HG02938 (cell line): ENCODE results near the gene CSDE1.
A peak's percentile ranks its signal among the peaks of the same experiment; 100 is the strongest.
"Not testable (repeated sequence)": the region's sequence is repeated elsewhere in the genome, so short reads cannot be mapped to it uniquely, and the experiment has no call there.

Experiments
- ATAC-seq: cut with Tn5 transposase; IDR thresholded peaks from one replicate; pipeline ENCODE4 v1.9.1; 2021; ENCODE audit warnings: mild to moderate bottlenecking, moderate library complexity; ENCODE audit not compliant: unreplicated experiment

CSDE1 gene

GRCh38 chr1:114757455-114758255 is at the start of gene CSDE1:
TSS of gene CSDE1 (minus strand) at chr1:114757984. CDS start at chr1:114739890, 18,094 bp downstream.
- ATAC-seq, result peak; percentile 78

- ATAC-seq, result not testable (repeated sequence)
These were observed 46.7 kb upstream of the CSDE1 start for GRCh38 chr1:114804449-114804848.

- peak; percentile 56 for ATAC-seq
These were observed 45.2 kb upstream of the CSDE1 start for GRCh38 chr1:114803001-114803400.

GRCh38 chr1:114794038-114794437 is 36.3 kb upstream of the CSDE1 start:
- no peak for ATAC-seq

- not testable (repeated sequence) for ATAC-seq
These were observed 32.8 kb upstream of the CSDE1 start for GRCh38 chr1:114790581-114790980.

- not testable (repeated sequence) for ATAC-seq
These were observed 28.7 kb upstream of the CSDE1 start for GRCh38 chr1:114786440-114786839.

- no peak for ATAC-seq
These were observed 24.7 kb upstream of the CSDE1 start for GRCh38 chr1:114782476-114782875.

- ATAC-seq, result peak; percentile 98
These were observed 22.8 kb upstream of the CSDE1 start, which contains the start of gene SIKE1 for GRCh38 chr1:114780344-114781226. TSS of gene SIKE1 (minus strand) at chr1:114780685. CDS start at chr1:114780607, 78 bp downstream.

GRCh38 chr1:114779722-114780121 is 21.9 kb upstream of the CSDE1 start:
- no peak for ATAC-seq

- ATAC-seq, result not testable (repeated sequence)
These were observed 18.9 kb upstream of the CSDE1 start for GRCh38 chr1:114776726-114777125.

- ATAC-seq, result no peak
These were observed 14.2 kb upstream of the CSDE1 start for GRCh38 chr1:114771992-114772391.

GRCh38 chr1:114770989-114771388 is 13.2 kb upstream of the CSDE1 start:
- no peak for ATAC-seq

GRCh38 chr1:114764689-114765088 is 6.9 kb upstream of the CSDE1 start:
- ATAC-seq, result no peak

- no peak for ATAC-seq
These were observed 560 bp upstream of the CSDE1 start for GRCh38 chr1:114758256-114758832.

- ATAC-seq, result no peak
These were observed 782 bp downstream of the CSDE1 start for GRCh38 chr1:114756949-114757454.

- no peak for ATAC-seq
These were observed 1.5 kb downstream of the CSDE1 start for GRCh38 chr1:114756009-114756892.

GRCh38 chr1:114755006-114755931 is 2.5 kb downstream of the CSDE1 start:
- ATAC-seq, result no peak

GRCh38 chr1:114753702-114754101 is 4.1 kb downstream of the CSDE1 start:
- not testable (repeated sequence) for ATAC-seq

- ATAC-seq, result no peak
These were observed 4.6 kb downstream of the CSDE1 start for GRCh38 chr1:114753143-114753542.
